ENCODE measurements around the gene ACVR2A. TPM values are rescaled to one million over a fixed set of nuclear protein-coding genes. Genes with fewer than 3 reads are reported as not detected.
A peak's percentile ranks its signal among the peaks of the same experiment; 100 is the strongest.

The ACVR2A gene
- total and polyA plus RNA-seq, 2 of the 4 experiments (the other 2 are of a cell fraction): 1.8 to 6.8 TPM

GRCh38 chr2:147934881-147935620, 90.2 kb downstream of the ACVR2A start:
- H2AFZ ChIP-seq (replicated peaks; ENCODE audit: low read length, poor library complexity): no peak overlapping the region
- peaks cover 2% of the 10 kb centered on the region; the same call in 1 of the 2 replicates for H3K36me3 ChIP-seq (ENCODE audit: control insufficient read depth, insufficient read depth, low read length)
- no peak; the same call in 1 of the 2 replicates for ATAC-seq (ENCODE audit: low read depth)
- H3K9me3 ChIP-seq (ENCODE audit: control insufficient read depth, insufficient read depth, low read length): no peaks in the 10 kb centered on the region
- no peak overlapping the region for H3K23ac ChIP-seq (ENCODE audit: low read depth, low read length)
- H3K4me2 ChIP-seq (ENCODE audit: low read depth, low read length): no peak overlapping the region
- WGBS, 2 experiments (ENCODE audit: extremely low coverage in 2 of 2, insufficient read length in 1 of 2): no CpG with 5 or more reads among the region's 1 CpG
- H2BK20ac ChIP-seq (ENCODE audit: low read depth, low read length): no peak overlapping the region
- H3K4me1 ChIP-seq (ENCODE audit: control insufficient read depth, insufficient read depth, low read length): no peaks in the 10 kb centered on the region
- no peak overlapping the region for H3K4me3 ChIP-seq (ENCODE audit: insufficient read depth, low read depth, low read length)
- no peaks in the 10 kb centered on the region for H4K20me1 ChIP-seq (ENCODE audit: insufficient read depth, low read length)
- no peak overlapping the region for H2BK120ac ChIP-seq (ENCODE audit: low read depth, low read length)
- H3K27ac ChIP-seq (ENCODE audit: insufficient read depth, low read length): no peak overlapping the region
- H3K79me1 ChIP-seq (ENCODE audit: low read depth in 1 of 2, low read length in 2 of 2): no peaks in the 10 kb centered on the region
- no peaks in the 10 kb centered on the region for H3K27me3 ChIP-seq (ENCODE audit: control insufficient read depth, insufficient read depth, low read length)
- ChIA-PET CTCF (interaction anchor here (0.5 to 0.6 kb wide), 2 partner anchors 53 to 1192 kb away, joined by 3 to 4 read pairs; no protein-coding TSS in a partner anchor), POLR2A (ENCODE audit: unreplicated experiment) (no interaction called here)
- no peak overlapping the region for H4K8ac ChIP-seq (ENCODE audit: low read depth in 2 of 2, low read length in 2 of 2)
- no peaks in the 10 kb centered on the region for H3K9me1 ChIP-seq (ENCODE audit: insufficient read depth, low read length)
- no peak overlapping the region for H4K91ac ChIP-seq (ENCODE audit: insufficient read depth, low read depth, low read length)
- DNase-seq: peak; percentile 17
- no peak overlapping the region for H4K5ac ChIP-seq (ENCODE audit: low read depth, low read length)
- dilution Hi-C loops (cut with HindIII; ENCODE audit: low sequenced_read_pairs, unreplicated experiment) (no loop called here), intact Hi-C loops (cut with micrococcal nuclease) (no loop called here), in situ Hi-C loops (cut with MboI; ENCODE audit: low sequenced_read_pairs) (no loop called here)
- no peak overlapping the region for H2BK5ac ChIP-seq (ENCODE audit: low read depth, low read length, poor library complexity, severe bottlenecking)
- no TSS peak for BruUV-seq (replicated peaks)
- TF ChIP-seq FOS (IDR thresholded peaks at IDR 0.05; ENCODE audit: low read depth, low read length): no peak
- no peak for TF ChIP-seq RAD21 (IDR thresholded peaks at IDR 0.05; ENCODE audit: low read length)
- TF ChIP-seq CEBPB (IDR thresholded peaks at IDR 0.05; ENCODE audit: low read depth, low read length): no peak
- no peak for TF ChIP-seq MXI1 (IDR thresholded peaks at IDR 0.05; ENCODE audit: borderline replicate concordance, low read depth, low read length)
- TF ChIP-seq MAFK (IDR thresholded peaks at IDR 0.05; ENCODE audit: low read depth, low read length): no peak
- no peak for TF ChIP-seq NFE2L2 (IDR thresholded peaks at IDR 0.05; ENCODE audit: low read depth, low read length)
- TF ChIP-seq MAZ (IDR thresholded peaks at IDR 0.05; ENCODE audit: borderline replicate concordance, low read depth, low read length): no peak
- TF ChIP-seq BHLHE40 (IDR thresholded peaks at IDR 0.05; ENCODE audit: low read depth, low read length): no peak
- TF ChIP-seq RFX5 (IDR thresholded peaks at IDR 0.05; ENCODE audit: low read depth, low read length): no peak
- TF ChIP-seq RCOR1 (IDR thresholded peaks at IDR 0.05; ENCODE audit: insufficient replicate concordance, low read length): no peak
- TF ChIP-seq CTCF (conservative IDR thresholded peaks at IDR 0.05; ENCODE audit: low read depth, low read length): no peak
- TF ChIP-seq, protein P1, sequence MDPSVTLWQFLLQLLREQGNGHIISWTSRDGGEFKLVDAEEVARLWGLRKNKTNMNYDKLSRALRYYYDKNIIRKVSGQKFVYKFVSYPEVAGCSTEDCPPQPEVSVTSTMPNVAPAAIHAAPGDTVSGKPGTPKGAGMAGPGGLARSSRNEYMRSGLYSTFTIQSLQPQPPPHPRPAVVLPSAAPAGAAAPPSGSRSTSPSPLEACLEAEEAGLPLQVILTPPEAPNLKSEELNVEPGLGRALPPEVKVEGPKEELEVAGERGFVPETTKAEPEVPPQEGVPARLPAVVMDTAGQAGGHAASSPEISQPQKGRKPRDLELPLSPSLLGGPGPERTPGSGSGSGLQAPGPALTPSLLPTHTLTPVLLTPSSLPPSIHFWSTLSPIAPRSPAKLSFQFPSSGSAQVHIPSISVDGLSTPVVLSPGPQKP (IDR thresholded peaks at IDR 0.05; ENCODE audit: borderline replicate concordance, low read depth, low read length): no peak
- TF ChIP-seq CHD1 (IDR thresholded peaks at IDR 0.05; ENCODE audit: low read depth, low read length): no peak
- TF ChIP-seq POLR2A (IDR thresholded peaks at IDR 0.05; ENCODE audit: low read depth, low read length): no peak
- TF ChIP-seq SMC3 (IDR thresholded peaks at IDR 0.05; ENCODE audit: low read depth, low read length): no peak
- TF ChIP-seq, protein P2, sequence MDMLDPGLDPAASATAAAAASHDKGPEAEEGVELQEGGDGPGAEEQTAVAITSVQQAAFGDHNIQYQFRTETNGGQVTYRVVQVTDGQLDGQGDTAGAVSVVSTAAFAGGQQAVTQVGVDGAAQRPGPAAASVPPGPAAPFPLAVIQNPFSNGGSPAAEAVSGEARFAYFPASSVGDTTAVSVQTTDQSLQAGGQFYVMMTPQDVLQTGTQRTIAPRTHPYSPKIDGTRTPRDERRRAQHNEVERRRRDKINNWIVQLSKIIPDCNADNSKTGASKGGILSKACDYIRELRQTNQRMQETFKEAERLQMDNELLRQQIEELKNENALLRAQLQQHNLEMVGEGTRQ (IDR thresholded peaks at IDR 0.05; ENCODE audit: low read depth, low read length): no peak
- H3K56ac ChIP-seq (ENCODE audit: extremely low read depth, insufficient read depth, low read length): no peak overlapping the region
- no peak overlapping the region for H3K18ac ChIP-seq (ENCODE audit: low read depth, low read length)
- H2AK9ac ChIP-seq (replicated peaks; ENCODE audit: low read depth, low read length, poor library complexity): no peak overlapping the region
- no peak overlapping the region for H3K9ac ChIP-seq (ENCODE audit: low read depth, low read length)
- H2BK15ac ChIP-seq (ENCODE audit: low read depth, low read length): no peak overlapping the region
- H3K4ac ChIP-seq (ENCODE audit: low read depth, low read length): no peak overlapping the region
- no peak overlapping the region for H2AK5ac ChIP-seq (ENCODE audit: low read depth, low read length)
- no peak overlapping the region for H3K14ac ChIP-seq (replicated peaks; ENCODE audit: low read depth, low read length)
